ENCODE data around the gene PARD3B.

The PARD3B gene

DNA sequence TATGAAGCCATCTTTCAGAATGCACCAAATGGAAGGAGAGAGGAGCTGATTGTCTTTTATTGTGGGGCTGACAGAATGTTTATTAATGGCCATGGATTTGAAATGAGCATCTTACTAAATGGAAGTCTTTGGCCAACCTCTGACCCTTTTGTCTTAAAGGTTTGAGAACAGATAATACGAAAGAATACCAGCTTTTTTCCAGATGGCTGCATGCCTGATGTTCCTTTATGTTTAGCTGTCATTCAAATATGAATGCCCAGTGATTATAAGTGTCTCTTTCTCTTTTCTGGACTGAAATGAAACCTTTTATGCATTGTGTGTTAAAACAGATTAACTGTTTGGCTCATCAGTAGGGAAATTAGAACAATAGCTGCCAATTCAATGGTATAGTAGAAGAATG is 46.0 kb downstream of the PARD3B start:
- no peak for DNase-seq

DNA sequence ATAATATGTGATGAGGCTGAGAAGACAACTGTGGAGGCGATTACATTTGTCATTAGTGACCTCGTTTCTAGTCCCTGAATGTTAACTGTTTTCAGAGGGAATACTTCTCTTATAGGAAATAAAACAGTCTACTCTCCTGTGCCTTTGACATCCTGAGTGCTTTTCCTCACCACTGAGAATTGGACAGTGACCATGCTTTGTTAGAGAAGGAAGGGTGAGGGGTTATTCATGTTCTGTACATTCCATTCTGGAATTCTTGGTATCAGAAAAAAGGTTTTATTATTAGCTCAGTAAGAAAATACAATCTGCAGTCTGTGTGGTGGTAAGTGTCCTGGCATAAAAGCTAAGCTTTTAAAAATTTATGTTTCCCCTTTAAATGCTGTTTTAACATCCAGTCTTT is 58.8 kb downstream of the PARD3B start:
- no peak for DNase-seq

DNA sequence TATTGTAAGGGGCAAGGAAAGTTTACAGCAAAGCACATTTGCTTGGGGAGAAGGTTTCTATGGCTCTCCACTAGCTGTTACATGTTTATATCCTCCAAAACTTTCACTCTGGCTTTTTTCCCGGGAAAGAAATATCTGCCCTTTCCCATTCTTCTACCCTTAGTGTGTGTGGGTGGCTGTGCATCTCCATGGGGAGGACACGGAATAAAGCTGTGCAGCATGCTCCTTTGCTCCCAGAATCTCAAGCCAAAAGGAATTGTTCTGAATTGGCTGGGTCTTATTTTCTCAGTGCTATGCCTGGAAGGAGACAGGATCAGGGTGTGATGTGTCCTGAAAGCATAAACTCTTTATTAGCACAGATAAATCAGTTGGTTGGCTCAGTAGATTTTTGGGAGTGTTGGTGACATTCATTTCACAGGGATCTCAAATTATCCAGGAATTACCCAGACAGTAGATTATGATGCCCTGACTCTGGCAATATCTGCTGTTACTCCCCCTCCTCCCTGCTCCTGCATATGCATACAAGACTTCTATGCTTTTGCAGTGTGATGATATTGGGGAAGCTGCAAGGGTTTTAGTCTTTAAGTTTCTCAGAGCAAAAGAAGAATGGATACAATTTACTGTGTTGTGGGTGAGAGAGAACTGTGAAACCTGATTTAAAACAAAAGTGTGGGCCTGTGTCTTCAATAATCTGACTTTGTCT is 63.1 kb downstream of the PARD3B start:
- DNase-seq: no peak

DNA sequence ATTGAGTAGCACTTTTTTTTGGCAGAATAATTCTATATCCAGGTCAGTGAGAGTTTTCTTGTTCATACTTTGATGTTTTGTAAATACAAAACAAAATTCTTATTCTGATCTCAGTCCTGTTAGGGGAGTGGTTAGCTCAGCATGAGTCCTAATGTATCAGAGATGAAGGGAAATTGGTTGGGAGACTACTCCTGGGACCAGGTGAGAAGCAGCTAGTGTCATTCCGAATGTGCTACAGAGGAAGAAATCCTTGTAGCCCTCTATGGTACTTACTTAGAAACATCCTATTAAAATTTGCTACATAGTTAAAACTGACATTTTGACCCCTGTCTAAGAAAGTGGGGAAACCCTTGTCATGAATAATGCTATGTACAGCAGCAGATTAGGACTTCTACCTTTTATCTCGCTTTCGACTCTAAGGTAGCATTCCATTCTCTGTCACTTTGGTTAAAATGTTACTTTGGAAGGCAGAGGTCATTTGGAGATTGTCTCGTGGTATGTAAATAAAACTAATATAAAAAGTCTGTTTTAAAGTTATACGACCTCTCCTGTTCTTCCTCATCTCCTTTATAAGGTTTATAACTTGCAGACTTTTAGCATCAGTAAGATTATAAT is 65.8 kb downstream of the PARD3B start:
- DNase-seq: no peak

DNA sequence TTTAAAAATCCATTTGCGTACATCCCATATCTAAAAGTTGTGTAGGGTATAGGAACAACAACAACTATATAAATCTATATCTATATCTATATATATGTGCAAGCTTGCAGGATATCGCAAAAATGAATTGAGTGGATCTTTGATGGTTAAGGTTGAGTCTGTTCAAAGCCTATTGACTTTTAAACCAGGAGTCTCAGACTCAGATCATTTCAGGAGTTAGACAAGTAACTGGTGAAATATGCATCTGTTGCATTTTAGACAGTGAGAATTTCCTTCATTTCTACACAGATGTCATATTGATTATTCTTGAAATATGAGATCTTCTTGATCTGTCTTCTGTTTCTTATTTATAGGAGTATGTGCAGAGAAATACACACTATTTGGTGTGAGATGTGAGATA is 66.5 kb downstream of the PARD3B start:
- DNase-seq: no peak

DNA sequence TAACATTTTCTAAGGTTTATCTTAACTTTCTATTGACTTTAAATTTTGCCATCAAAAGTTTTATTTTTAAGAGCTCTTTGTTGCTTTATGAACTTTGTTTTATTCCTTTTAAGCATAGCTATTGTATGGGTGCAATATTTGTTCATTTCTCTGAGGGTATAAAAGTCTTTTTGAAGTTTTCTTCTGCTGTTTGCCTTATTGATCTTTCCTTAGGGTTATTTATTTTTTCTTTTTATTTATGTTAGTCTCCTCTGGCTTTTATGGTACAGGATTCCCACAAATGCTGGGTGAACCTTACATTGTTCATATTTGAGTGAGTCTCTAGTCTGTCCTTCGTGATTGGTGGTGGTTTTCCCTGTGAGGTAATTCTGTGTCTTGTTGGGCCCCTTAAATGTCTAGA is 68.4 kb downstream of the PARD3B start:
- DNase-seq: no peak

DNA sequence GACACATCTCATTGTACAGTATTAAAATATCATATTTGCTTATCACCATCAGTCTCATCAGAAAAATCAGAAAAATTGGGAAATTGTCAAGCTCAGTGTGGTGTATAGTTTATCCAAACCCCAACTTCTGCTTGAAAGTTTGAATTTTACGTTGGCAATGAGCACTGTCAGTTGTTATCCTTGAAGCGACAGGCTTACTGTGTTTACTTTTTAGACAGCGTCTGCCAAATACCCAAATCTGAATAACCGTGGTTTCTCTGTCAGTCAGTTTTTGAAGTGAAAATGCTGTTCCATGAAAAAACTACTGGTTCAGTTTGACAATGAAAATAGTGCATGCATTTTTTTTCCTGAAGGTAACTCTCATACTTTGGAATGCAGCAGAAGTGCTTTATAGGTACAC is 70.2 kb downstream of the PARD3B start:
- DNase-seq: no peak

DNA sequence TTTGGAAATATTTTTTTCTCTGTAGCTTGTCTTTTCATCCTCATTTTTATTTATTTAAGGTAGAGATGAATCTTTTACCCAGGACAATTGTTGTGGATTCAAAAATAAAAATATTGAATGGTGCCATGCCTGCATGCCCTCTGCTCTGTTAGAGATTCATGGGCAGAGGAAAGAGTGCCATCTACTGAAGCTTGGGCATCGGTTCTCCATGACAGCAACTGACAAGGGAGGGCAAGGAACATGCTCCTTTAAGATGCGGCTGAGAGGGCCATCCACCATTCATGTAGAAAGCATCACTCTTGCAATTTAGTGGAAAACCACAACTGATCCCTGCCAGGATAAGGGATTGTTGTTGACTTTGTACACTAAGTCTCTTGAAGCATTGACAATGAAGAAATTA is 79.9 kb downstream of the PARD3B start:
- no peak for DNase-seq

DNA sequence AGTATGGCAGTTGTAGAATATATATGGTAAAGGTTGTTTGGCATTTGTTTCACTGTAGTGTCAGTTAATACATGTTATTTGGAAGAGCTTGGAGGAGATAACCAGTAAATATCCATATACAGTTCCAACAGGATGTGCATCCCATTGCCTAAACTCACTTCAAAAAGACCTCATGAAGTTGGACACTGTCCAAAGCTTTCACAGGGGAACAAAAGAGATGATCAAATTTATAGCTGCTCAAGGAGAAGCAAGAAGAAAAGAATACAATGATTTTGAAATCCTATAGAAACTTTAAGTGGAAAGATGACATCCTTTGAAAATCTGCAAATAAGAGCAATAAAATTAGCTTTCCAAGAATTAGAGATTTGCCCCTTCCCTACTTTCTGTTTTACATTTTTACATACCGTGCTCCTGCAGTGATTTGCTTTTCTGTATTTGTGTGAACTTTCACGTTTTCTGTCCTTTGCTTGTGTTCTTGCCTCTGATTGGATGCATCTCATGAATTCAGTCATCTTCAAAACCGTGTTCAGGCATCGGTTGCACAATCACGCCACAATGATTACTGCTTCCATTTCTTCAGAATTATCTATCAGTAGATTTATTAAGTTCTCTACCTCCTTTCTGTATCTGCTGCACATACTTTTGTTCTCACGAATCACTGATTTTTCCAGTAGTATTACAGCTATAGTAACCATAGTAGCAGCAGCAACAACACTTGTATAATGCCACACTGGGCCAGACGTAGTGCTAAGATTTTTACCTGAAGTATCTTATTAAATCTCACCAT is 83.8 kb downstream of the PARD3B start:
- no peak for DNase-seq

DNA sequence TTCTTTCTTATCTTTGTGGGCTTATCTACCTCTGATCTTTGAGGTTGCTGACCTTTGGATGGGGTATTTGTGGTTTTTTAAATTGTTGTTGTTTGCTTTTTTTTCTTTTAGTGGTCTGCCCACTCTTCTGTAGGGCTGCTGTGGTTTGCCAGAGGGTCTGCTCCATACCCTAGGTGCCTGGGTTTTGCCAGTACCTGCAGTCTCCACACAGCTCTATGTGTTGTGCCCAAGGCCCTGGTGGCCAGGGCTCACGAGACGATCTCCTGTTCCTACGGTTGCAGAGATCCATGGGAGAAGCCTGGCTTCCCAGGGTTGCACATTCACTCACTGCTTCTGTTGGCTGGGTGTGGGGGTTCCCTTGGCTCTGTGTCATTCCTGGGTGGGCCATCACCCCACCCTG is 87.1 kb downstream of the PARD3B start:
- DNase-seq: no peak

DNA sequence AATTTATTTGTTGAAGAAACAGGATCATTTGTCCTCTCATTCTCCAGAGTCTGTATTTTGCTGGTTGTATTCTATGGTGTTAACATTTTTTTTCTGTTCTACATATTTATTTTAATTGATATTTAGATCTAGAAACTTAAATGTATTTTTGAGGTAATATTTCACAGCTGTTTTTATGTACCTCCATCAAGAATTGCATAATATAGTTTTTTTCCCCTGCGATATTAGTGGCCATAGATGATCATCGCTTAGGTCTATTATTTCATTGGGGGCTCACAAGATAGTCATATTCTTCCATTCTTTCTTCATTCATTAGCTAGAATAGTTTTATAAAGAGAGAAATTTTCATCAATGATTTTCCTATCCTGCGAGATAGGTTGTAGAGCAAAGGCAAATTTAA is 89.3 kb downstream of the PARD3B start:
- no peak for DNase-seq

DNA sequence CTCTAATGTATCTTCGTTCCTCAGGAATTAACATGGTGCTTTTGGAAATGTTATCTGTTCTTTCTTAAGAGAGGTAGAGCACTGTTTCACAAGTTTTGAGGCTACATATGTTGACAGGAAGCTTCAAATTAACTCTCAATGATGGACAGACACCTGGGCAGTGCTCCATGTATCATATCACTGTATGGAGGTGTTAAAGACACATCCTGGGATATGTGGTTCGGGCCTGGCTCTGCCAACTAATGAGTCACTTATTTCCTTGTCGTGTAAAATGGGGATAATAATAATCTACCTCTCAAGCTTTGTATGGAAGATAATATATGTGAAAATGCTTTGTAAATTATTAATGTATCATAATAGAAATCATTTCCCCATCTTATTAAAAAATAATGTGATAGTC is 90.2 kb downstream of the PARD3B start:
- no peak for DNase-seq

DNA sequence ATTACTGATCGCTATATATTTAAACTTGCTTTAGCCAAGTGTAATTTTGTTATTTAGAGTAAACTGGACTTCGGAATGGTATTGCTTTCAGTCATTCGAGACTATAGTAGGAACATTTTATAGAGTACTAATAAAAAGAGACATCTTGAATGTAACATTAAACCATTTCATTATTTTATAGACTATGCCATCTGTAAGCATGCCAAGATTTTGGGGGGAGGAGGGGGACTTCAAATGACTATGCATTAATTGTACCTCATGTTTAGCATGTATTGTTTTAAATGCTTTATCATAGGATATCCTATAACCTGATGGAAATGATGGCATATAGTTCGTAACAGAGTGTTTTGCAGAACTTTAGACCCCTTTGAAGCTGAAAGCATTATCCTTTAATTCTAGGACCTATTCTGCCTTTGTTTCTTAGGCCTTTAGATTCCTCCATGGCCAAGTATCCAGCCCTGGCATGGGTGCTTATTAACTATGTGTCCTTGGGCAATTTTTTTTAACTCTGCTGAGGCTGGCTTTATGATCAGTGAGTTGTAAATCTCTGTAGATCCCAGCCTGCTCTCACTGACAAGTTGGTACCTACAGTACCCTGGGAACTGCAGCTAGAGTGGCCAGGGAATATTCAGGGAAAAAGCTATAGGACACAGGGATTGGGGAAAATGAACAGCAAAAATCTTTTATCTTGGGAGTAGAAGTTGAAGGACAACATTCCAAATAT is 93.4 kb downstream of the PARD3B start:
- no peak for DNase-seq

DNA sequence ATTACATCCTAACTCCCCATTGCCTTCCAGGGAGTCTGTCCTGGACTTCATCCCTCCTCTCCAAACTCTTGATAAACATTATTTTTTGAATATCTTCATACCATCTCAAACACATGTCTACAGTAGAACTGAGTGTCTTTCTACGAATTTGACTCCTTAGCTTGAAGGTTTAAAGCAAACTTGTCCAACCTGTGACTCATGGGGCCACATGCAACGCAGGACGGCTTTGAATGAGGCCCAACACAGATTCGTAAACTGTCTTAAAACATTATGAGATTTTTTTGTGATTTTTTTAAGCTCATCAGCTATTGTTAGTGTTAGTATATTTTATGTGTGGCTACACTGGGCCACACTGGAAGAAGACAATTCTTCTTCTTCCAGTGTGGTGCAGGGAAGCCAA is 98.1 kb downstream of the PARD3B start:
- no peak for DNase-seq

DNA sequence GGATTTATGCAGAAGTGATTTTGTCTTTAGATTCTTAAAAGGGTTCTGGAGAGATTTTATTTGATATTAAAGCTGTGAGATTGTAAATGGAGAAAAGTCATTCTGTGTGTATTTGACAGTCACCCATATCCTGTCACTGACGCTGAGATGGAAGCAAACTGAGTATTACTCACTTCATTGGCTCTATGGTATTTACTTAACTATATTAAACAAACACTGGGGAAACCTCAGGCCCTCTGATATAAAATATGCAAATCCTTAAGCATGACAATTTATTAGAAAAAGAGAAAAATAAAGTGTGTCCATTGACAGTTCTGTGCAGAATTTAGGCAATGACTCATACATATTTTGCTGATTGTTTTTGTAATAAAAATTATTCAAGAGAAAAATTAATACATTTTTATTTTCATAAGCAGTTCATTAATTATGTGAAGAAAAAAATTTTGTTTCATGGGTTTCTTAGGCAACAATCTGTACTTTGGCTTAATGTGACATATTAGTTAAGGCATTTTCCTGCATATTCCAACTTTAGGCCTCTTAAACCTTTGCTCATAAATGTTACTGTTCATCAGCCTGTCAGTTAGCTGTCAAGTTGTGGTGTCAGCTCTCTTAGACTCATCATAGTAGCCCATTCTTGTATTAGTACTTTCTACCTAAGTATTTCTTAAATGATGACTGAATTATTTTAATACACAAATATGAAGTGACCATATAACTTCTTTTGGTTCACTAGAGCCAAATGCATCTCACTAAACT is 99.9 kb downstream of the PARD3B start:
- no peak for DNase-seq

DNA sequence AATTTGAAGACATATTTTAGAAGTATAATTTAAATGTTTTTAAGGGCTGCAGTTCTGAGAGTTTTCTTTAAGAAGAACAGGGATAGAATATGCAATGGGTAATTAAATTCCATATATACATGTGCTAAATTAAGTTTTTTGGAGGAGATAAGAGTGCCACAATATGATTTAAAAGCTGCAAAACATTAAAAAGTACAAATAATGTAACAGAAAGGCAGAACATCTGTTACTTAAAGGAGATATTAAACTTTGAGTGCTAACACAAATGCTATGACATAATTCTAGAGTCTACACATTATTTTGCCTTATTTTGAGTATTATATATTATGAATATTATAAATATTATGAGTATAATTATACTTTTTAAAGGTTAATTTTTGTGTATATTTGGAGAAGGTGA is 102.4 kb downstream of the PARD3B start:
- DNase-seq: no peak

DNA sequence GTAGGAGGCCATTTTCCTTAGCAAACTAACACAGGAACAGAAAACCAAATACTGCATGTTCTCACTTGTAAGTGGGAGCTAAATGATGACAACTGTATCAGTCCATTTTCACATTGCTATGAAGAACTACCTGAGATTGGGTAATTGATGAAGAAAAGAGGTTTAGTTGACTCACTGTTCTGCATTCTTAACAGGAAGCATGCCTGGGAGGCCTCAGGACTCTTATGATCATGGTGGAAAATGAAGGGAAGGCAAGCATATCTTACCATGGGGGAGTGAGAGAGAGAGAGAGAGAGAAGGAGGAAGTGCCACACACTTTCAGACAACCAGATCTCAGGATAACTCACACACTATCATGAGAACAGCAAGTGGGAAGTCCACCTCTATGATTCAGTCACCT is 105.3 kb downstream of the PARD3B start:
- DNase-seq: no peak

DNA sequence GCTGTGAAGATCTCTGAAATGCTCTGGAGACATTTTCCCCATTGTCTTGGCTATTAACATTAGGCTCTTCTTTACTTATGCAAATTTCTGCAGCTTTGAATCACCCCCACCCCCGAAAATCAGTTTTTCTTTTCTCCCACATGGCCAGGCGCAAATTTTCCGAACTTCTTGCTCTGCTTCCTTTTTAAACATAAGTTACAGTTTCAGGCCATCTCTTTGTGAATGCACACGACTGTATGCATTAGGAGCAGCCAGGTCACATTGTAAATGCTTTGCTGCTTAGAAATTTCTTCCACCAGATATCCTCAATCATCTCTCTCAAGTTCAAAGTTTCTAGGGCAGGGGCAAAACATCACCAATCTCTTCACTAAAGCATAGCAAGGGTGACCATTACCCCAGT is 106.8 kb downstream of the PARD3B start:
- no peak for DNase-seq

DNA sequence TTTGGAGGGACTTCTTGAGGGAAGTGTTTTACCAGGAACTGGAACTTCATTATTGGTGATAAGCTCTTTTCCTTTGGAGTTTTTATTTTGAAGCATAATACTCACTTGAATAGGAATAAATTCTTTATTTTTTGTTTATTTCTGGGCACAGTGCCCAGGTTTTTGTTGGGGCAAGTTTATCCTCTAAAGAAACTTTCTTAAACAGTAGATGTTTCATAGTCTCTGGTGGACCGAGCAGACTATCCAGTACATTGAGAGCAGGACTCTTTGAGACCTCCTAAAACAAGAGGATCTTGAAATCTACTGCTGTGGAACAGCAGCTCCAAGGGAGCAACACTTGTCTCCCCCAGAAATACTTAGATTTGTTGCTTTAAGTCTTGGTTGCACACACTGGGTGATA is 109.4 kb downstream of the PARD3B start:
- DNase-seq: no peak

DNA sequence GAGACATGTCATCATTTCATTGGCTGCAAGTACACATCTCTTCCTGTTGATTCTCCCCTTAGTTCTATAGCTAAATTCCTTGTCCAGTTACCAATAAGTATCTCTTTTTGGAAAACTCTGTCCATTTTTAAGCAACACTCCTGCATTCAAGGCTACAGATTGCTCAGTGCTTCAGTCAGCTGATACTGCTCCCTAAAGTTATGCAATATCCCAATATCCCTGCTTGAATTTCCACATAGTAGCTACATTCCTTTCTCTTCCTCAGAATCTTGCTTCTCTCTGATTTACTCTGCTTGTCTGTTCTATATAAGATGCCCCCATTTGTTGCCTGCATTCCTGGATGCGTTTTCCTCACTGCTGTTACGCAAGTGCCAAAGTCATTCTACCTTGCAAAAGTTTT is 109.8 kb downstream of the PARD3B start:
- no peak for DNase-seq

DNA sequence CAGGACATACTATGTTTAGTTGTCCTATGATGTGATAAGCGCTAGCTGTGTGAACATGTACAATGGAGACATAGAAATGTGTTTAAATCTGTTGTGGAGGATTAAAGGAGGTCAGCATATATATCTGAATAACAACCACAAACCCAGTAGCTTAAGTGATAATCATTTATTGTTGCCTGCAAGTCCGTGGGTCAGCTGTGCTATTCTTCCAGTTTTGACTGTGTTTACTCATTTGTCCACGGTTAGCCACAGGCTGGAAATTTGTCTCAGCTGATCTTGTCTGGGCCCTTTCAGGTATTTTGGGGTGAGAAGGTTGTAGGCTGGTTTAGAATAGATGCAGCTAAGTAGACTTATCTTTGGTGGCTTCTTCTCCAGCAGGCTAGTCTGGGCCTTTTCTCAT is 110.4 kb downstream of the PARD3B start:
- no peak for DNase-seq

DNA sequence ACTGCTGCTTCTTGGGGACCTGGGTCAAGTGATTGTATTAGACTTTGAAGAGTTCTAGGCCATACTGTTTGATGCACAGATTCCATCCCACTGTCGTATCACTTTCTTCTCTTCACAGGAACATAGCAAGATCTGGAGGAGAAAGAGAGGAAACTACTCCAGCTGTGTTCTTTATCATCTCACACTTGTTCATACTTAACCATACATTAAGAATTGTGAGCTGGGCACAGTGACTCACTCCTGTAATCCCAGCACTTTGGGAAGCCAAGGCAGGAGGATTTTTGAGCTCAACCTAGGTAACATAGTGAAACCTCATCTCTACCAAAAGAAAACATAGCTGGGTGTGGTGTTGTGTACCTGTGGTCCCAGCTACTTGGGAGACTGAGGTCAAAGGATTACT is 111.7 kb downstream of the PARD3B start:
- no peak for DNase-seq

DNA sequence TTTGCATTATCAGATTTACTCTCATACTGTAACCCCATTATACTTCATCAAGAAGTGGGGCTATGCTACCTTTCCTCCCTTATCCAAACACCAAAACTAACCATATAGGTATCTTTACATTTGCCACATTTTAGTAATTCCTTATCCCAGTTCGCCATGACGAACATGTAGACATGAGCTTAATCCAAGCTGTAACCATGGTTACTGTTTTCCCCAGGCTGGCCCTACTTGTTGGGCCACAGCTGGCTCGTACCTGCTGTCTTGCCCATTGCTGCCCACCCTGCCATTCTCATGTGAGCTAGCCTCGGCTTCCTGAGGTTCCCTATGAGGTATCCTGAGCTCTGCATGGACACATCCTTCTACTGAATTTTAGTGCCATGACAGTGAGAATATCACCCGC is 117.7 kb downstream of the PARD3B start:
- DNase-seq: no peak
